ENCODE measurements around the gene DYRK3. TPM values are rescaled to one million over a fixed set of nuclear protein-coding genes. Genes with fewer than 3 reads are reported as not detected.
"Not testable (repeated sequence)": the region's sequence is repeated elsewhere in the genome, so short reads cannot be mapped to it uniquely, and the experiment has no call there.

The DYRK3 gene
- total and polyA plus RNA-seq, 8 donors, result 6.1 to 11.8 (median 8.3) TPM

GRCh38 chr1:206608108-206608698, 27.1 kb upstream of the DYRK3 start:
- H3K27me3 ChIP-seq, result no peaks in the 10 kb centered on the region
- peaks cover 0 to 64% of the 10 kb centered on the region in 2 donors for H3K36me3 ChIP-seq
- ATAC-seq (no peak), DNase-seq (peak in 1 of 4 donors; percentile 26)
- H3K4me3 ChIP-seq, result no peak overlapping the region
- H3K9me3 ChIP-seq, result no peaks in the 10 kb centered on the region
- TF ChIP-seq CTCF (IDR thresholded peaks at IDR 0.05), result peak; percentile 54 to 63
- intact Hi-C loops (cut with DNase I), result no loop called here
- H3K27ac ChIP-seq, result no peak overlapping the region
- H3K4me1 ChIP-seq, result peaks cover 5 to 8% of the 10 kb centered on the region in 2 donors

GRCh38 chr1:206609229-206609991, 25.9 kb upstream of the DYRK3 start:
- intact Hi-C loops (cut with DNase I), result no loop called here
- DNase-seq, result no peak
- no peaks in the 10 kb centered on the region for H3K9me3 ChIP-seq
- peaks cover 5 to 8% of the 10 kb centered on the region in 2 donors for H3K4me1 ChIP-seq
- no peak for ATAC-seq
- no peaks in the 10 kb centered on the region for H3K27me3 ChIP-seq
- peaks cover 0 to 52% of the 10 kb centered on the region in 2 donors for H3K36me3 ChIP-seq
- TF ChIP-seq CTCF (IDR thresholded peaks at IDR 0.05), result no peak
- H3K4me3 ChIP-seq, result no peak overlapping the region
- no peak overlapping the region for H3K27ac ChIP-seq

- peaks cover 5 to 8% of the 10 kb centered on the region in 2 donors for H3K4me1 ChIP-seq
- no peaks in the 10 kb centered on the region for H3K27me3 ChIP-seq
- DNase-seq, result peak; percentile 95 to 99 (median 96)
- intact Hi-C loops (cut with DNase I), result no loop called here
- H3K36me3 ChIP-seq, result peaks cover 0 to 25% of the 10 kb centered on the region in 2 donors
- peak within 1 kb of the TSS; percentile 78 to 86 for H3K27ac ChIP-seq
- ATAC-seq, result peak; percentile 100
- no peaks in the 10 kb centered on the region for H3K9me3 ChIP-seq
- H3K4me3 ChIP-seq, result peak within 1 kb of the TSS; percentile 61 to 63
- peak; percentile 99 for TF ChIP-seq CTCF (IDR thresholded peaks at IDR 0.05)
Measured at GRCh38 chr1:206612129-206612876, 23.0 kb upstream of the DYRK3 start, which contains the start of gene EIF2D. EIF2D (minus strand) TSS chr1:206612465; CDS start chr1:206612342, 123 bp downstream.

GRCh38 chr1:206626396-206626795, 8.9 kb upstream of the DYRK3 start:
- H3K27ac ChIP-seq; DNase-seq; H3K4me1 ChIP-seq; intact Hi-C loops (cut with DNase I); H3K4me3 ChIP-seq; H3K36me3 ChIP-seq; H3K9me3 ChIP-seq; ATAC-seq; H3K27me3 ChIP-seq: not testable (repeated sequence)

- intact Hi-C loops (cut with DNase I), result no loop called here
- H3K36me3 ChIP-seq, result no peaks in the 10 kb centered on the region
- ATAC-seq (no peak), DNase-seq (no peak)
- no peak for TF ChIP-seq CTCF (IDR thresholded peaks at IDR 0.05)
- peaks cover 3 to 4% of the 10 kb centered on the region in 2 donors for H3K4me1 ChIP-seq
- H3K27me3 ChIP-seq, result no peaks in the 10 kb centered on the region
- no peaks in the 10 kb centered on the region for H3K9me3 ChIP-seq
- H3K4me3 ChIP-seq, result no peak overlapping the region
- no peak overlapping the region for H3K27ac ChIP-seq
Measured at GRCh38 chr1:206628916-206629315, 6.4 kb upstream of the DYRK3 start.
